AG04450 (cell line): Measurements from ENCODE around the gene STXBP5L. TPM values are rescaled to one million over a fixed set of nuclear protein-coding genes. Genes with fewer than 3 reads are reported as not detected.

Experiments
- CTCF ChIA-PET: fragments of 300-600, 350-600 bp; formaldehyde crosslinking; extraction: SDS; loops from one replicate; lab custom pipeline; 2022; ENCODE audit warnings: antibody characterized with exemption, inconsistent platforms; lab: Charles Lee
- POLR2A ChIA-PET: fragments of 350-600 bp; formaldehyde crosslinking; extraction: SDS; loops from one replicate; lab custom pipeline; 2021; ENCODE audit warnings: antibody characterized with exemption, inconsistent platforms; lab: Yijun Ruan, JAX
- DNase-seq: peaks from one replicate; pipeline ENCODE4 v3.0.0-alpha.2; 2011; ENCODE audit warnings: low read depth, low spot score
- H3K27ac ChIP-seq: one replicate; pipeline ENCODE4 v1.5.1; 2012; ENCODE audit warnings: low read depth, low read length, control low read depth
- H3K27me3 ChIP-seq: one replicate; pipeline ENCODE4 v1.6.0; 2012; ENCODE audit warnings: low read length; ENCODE audit not compliant: control insufficient read depth, insufficient read depth
- H3K4me3 ChIP-seq: 2 replicates; pipeline ENCODE4 v1.5.1; 2011; ENCODE audit warnings: mild to moderate bottlenecking, low read depth, low read length, control low read depth
- H3K9me3 ChIP-seq: 2 replicates; pipeline ENCODE4 v1.5.1; 2012; ENCODE audit warnings: low read length; ENCODE audit not compliant: control insufficient read depth, insufficient read depth
- CTCF ChIP-seq: IDR thresholded peaks from 2 replicates; pipeline ENCODE4 v1.5.1; 2011; ENCODE audit warnings: low read depth, low read length, control low read depth, inconsistent platforms
- polyA plus RNA-seq: library from polyadenylated mRNA; depleted of rRNA; stranded (reverse); fragments of >200 nt; gene quantifications from 2 replicates; pipeline ENCODE4 v1.2.3, GENCODE V29; 2011

Gene STXBP5L
- polyA plus RNA-seq, 1 experiment: not detected

- Histone ChIP-seq H3K9me3 (peaks cover 9% of the 10 kb centered on the region), H3K27me3 (no peaks in the 10 kb centered on the region), H3K4me3 (no peak overlapping the region), H3K27ac (no peak overlapping the region)
- CTCF ChIA-PET: no interaction called here
- TF ChIP-seq CTCF: no peak
- no peak for DNase-seq
- POLR2A ChIA-PET: no interaction called here
Observed at GRCh38 chr3:120985242-120985641, 77.2 kb downstream of the STXBP5L start.

- Histone ChIP-seq H3K27ac (no peak overlapping the region), H3K4me3 (no peak overlapping the region), H3K9me3 (no peaks in the 10 kb centered on the region), H3K27me3 (no peaks in the 10 kb centered on the region)
- no peak for DNase-seq
- TF ChIP-seq CTCF: no peak
- POLR2A ChIA-PET: no interaction called here
- CTCF ChIA-PET: no interaction called here
Observed at GRCh38 chr3:120988994-120989393, 81.0 kb downstream of the STXBP5L start.

- no peak overlapping the region for H3K27ac ChIP-seq
- H3K4me3 ChIP-seq: no peak overlapping the region
- no peak for DNase-seq
- H3K27me3 ChIP-seq: no peaks in the 10 kb centered on the region
- H3K9me3 ChIP-seq: peaks cover 3% of the 10 kb centered on the region
- ChIA-PET CTCF (no interaction called here), POLR2A (no interaction called here)
- TF ChIP-seq CTCF: no peak
Observed at GRCh38 chr3:121018917-121019321, 110.9 kb downstream of the STXBP5L start.

GRCh38 chr3:121063628-121064027 is 155.6 kb downstream of the STXBP5L start:
- H3K9me3 ChIP-seq: no peaks in the 10 kb centered on the region; the same call in 1 of the 2 replicates
- no peak for DNase-seq
- CTCF ChIA-PET: no interaction called here
- TF ChIP-seq CTCF: no peak
- H3K27me3 ChIP-seq: no peaks in the 10 kb centered on the region
- H3K27ac ChIP-seq: no peak overlapping the region
- no peak overlapping the region for H3K4me3 ChIP-seq
- POLR2A ChIA-PET: no interaction called here

DNA sequence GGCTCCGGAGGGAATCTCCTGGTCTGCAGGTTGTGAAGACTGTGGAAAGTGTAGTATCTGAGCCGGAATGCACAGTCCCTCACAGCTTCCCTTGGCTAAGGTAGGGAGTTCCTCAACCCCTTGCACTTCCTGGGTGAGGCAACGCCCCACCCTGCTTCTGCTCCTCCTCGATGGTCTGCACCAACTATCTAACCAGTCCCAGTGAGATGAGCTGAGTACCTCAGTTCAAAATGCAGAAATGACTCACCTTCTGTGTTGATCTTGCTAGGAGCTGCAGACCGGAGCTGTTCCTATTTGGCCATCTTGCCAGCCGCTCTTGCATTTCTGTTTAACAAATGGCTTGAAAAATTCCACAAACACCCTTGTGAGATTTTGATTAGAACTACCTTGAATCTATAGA is 156.1 kb downstream of the STXBP5L start:
- Histone ChIP-seq H3K9me3 (no peaks in the 10 kb centered on the region; the same call in 1 of the 2 replicates), H3K27ac (no peak overlapping the region), H3K4me3 (no peak overlapping the region), H3K27me3 (no peaks in the 10 kb centered on the region)
- no peak for DNase-seq
- ChIA-PET CTCF (no interaction called here), POLR2A (no interaction called here)
- no peak for TF ChIP-seq CTCF
